ENCODE results near the gene SVBP.
"Not testable (repeated sequence)": the region's sequence is repeated elsewhere in the genome, so short reads cannot be mapped to it uniquely, and the experiment has no call there.

The SVBP gene

DNA sequence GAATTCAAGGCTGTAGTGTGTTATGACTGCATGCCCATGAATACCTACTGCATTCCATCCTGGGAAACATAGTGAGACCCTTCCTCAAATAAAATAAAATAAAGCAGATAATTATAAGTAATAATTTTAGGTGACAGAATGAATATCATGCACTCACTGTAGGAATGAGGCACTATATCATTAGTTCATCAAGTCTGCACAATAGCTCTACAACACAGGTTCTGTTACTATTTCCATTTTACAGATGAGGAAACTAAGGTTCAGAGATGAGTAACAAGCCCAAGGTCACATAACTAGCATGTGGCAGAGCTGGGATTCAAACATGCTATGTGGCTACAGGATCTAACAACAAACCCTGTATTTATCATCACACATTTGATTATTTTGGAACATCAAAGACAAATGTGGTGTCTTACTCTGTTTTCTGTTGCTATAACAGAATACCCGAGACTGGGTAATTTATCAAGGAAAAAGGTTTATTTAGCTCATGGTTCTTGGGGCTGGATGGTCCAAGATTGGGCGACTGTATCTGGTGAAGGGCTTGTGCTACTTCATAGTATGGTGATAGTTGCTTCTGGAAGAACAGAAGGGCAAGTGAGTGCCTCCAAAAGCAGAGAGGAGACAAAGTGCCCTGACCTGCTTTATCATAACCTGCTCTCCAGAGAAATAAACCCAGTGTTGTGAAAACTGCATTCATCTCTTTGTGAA, 24.4 kb upstream of the SVBP start:
- DNase-seq (ENCODE audit: low spot score) = no peak

DNA sequence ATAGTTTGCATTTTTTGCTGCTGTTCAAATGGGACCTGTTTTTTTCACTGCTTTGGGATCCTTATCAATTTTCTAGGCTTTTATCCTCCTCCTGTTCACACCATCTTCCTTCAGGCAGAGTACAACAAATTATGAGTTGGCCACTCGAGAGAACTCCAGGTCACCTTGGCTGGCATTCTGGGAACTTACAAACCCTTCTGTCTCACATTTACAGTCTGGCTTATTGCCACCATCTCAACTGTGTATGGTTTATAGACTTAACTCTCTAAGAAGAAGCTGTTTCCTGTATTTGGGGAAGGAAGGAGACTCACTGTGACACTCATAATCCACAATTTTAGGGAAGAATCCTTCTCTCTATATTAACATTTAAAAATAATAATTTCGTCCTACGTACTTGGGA, 23.8 kb upstream of the SVBP start:
- DNase-seq (ENCODE audit: low spot score) = no peak

DNA sequence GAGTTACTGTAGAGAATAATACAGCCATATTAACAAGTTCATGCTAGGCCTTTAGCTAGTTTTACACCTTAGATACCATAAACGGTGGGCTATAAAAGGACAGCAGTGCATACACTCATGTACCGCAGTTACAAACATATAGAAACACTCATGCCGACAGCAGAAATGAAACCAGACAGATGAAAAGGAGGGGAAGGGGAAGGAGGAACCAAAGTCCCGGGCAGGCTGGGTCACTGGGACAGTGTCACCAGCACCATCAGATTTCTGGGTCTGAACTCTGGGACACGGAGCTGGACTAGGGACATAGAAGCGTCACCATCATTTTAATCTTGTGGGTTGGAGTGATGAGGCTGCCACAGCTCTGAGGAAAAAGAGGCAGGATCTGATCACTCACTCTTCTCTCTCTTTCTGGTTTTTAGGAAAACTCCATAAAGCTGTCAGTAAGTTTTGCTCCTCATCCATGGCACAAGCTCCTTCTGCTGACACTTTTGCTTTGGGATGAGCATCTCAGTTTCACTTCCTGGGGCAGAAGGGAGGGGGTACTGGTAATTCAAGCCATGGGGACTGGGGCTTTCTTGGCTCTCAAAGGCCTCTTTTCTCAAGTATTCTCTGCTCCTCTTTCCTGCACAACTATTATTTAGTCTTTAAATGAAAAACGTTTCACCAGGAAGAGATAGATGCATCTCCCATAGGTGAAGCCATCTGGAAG, 21.4 kb upstream of the SVBP start:
- DNase-seq (ENCODE audit: low spot score) = no peak

DNA sequence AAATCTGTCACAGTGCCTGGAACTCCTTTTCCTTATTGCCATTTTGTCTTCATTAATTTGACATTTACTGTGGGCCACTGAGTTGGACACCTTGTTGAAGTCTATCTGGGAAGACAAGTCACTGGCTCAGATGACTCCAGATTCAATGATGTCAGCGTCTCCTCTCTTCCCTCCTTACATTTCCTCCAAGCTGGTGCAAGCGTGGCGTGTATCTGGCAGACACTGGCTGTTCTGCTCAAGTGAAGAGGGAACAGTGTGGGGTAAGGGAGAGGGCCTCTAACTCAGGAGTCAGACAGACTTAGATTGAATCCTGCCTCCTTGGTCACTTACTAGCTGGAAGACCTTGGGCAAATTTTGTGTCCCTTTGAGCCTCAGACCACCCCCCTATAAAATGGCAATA, 20.5 kb upstream of the SVBP start:
- DNase-seq (ENCODE audit: low spot score) = no peak

DNA sequence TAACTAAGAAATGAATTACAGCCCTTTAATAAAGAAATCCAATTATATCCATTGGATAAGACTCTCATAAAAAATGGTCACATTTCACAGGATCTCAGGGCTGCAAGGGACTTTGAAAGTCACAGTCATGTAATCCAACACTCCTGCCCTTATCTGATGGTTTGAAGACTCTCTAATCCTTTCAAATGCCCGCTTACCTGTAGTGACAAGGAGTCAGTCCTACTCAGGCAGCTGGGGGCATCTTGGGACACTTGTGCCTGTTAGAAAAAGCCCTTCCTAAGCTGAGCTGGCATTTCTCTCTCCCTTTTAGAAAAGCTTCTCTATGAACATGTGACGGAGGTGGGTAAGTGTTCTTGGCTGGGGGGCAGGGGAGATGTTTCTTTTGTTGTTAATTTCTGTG, 18.2 kb upstream of the SVBP start:
- no peak for DNase-seq (ENCODE audit: low spot score)

DNA sequence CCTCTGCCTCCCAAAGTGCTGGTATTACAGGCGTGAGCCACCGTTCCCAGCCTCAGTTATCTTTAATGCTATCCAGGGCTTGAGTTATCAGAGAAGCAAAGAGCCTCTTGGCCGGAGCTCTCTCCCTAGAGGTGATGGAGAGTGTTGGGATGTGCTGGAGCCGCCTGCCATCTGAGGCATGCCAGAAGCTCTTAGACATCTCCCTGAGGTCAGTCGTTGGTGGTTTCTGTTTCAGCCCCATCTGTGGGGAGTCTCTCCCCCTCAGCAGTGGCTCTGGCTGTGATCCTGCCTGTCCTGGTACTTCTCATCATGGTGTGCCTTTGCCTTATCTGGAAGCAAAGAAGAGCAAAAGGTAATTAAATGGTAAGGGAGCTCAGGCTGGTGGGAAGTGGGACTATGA, 17.6 kb upstream of the SVBP start:
- no peak for DNase-seq (ENCODE audit: low spot score)

DNA sequence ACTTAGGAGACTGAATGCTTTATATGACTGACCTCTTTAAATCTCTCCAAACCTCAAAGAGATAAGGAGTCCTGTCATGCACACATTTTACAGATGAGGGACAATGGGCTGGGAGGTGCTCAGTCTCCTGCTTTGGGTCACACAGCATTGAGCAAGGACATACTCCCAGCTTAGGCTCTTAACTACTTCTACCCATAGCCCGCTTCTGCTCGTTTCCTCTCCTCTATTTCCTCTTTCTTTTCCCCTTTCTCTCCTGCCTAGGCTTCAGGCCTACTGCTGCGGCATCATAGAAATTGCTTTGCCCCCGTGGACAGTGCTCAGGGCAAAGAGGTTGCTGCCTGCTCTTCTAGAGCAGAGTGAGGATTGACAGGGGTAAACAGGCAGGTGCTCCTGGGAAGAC, 16.8 kb upstream of the SVBP start:
- DNase-seq (ENCODE audit: low spot score) = no peak

DNA sequence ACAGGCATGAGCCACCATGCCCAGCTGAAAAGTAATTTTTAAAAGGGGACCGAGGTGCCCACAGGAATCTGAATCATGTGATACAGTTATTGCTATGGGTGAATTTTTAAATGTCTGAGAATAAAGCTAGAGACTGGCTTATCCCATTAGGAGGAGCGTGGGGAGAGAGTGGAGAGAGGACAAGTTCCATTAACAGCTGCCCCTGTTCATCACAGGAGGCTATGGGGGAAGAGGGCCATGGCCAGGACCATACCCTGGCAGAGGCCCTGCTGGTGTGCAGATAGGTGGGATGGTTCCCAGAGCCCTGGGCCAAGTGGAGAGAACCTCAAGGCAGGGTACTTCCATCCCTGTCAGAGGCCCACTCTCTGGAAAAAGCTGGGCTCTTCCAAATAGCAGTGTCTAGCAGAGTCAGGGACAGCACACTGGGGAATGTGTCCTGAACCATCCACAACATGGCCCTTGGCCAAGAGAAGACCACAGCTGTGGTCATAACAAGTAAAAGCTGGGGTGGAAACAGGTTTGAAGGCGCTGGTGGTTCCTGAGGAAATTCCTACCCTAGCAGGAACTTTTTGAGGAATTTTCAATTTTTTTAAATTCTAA, 15.5 kb upstream of the SVBP start:
- DNase-seq (ENCODE audit: low spot score) = no peak

DNA sequence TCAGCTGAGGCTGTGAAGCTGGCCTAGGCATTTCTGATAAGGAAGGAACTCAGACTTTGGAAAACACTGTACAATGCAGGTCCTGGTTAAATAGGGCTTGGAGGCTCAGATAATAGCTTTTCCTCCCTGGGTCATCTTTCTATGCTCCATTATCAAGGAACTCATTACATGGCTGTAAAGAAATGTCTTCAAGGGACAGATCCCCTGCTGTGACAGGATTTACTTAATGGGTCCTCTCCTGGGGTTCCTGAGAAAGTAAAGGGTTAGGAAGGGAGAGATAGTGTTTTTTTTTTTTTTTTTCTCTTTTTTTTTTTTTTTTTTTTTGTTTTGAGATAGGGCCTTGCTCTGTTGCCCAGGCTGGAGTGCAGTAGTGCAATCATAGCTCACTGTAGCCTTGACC, 14.1 kb upstream of the SVBP start:
- no peak for DNase-seq (ENCODE audit: low spot score)

DNA sequence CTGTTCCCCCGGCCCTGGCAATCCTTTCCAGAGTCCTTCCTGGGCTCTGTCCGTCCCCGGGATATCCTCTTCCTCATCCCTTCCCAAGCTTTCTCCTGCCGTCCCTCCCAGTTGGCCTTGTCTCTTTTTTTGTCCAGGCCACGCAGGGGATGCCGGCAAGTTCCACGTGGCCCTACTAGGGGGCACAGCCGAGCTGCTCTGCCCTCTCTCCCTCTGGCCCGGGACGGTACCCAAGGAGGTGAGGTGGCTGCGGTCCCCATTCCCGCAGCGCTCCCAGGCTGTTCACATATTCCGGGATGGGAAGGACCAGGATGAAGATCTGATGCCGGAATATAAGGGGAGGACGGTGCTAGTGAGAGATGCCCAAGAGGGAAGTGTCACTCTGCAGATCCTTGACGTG, 13.4 kb upstream of the SVBP start:
- no peak for DNase-seq (ENCODE audit: low spot score)

DNA sequence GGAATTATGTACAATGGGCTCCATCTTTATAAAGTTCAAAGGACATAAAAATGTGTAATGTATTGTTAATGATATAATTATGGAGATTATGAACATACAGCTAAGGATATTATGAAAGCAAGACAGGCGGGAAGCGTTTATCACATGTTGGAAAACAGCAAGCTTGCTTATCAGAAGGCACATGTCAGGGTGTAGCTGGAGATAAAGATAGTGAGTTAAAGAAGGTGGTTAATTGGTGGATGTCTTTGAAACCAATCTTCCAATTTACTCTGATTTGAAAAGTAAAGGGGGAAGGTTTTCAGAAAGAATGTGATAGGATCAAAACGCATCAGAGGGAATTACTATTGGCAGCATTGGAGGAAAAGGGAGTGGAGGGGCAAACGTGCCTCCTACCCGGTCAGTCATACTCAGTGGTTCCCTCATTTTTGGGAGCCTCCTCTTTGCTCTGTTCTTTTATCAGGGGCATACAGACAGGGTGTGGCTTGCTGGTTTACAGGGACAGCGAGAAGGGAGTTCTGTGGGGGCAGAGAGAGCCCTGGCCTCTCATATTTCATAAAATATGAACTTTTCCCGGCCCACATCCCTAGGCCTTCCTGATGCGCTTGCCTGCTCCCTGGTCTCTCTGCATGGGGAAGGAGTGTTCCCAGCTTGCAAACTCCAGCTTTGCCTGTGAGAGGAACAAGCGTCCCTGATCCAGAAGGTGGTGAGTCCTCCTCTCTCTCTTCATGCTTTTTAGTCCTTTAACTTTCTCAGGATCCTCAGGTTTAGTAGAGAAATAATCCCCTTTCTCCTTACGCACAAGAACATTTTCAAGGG, 8.0 kb upstream of the SVBP start:
- no peak for DNase-seq (ENCODE audit: low spot score)

DNA sequence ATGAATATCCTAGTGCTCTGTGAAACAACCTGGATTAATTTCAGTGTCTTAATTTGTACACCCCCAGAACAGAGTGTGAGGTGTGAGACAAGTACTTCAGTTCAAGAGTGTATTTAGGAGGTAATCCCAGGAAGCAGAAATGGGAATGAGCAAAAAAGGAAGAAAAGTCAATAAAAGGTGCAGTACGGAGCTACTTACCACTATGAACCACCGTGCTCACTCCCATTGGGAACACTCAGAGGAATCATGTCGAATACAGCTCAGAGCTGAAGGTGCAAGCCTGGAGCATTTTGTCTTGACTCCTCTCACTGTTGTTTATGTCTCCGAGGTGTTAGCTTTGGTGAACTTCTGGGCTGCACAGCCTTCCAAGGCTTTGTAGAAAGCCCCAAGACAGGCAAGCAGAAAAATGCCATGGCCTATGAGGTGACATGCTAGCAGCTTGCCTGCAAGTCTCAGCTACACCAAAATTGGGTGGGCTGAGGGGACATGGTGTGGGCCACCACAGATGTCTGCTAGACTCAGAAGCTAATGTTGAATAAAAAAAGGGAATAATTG, 7.4 kb upstream of the SVBP start:
- DNase-seq (ENCODE audit: low spot score) = no peak

DNA sequence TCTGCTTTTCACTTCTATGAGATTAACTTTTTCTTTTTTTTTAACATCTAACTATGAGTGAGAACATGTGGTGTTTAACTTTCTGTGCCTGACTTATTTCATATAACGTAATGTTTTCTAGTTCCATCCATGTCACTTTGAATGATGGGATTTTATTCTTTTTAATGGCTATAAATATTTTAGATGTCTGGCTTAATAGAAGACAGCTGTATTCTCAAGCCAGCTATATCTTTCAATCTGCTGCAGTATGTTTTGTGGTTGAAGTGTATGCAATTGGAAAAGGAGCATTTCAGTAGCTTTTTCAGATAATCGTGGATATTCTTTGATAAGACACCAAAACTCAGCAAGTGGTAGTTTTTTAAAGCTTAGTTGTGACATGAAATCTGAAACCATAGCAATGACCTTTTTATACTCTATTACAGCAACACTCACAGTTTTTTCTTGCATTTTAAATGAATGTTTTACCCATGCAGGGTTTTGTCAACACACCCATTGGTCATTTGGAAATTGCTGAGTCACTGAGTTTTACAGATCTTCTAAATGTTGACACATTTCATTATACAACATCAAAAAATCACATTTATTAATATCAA, 5.7 kb upstream of the SVBP start:
- DNase-seq (ENCODE audit: low spot score) = peak; percentile 10

DNA sequence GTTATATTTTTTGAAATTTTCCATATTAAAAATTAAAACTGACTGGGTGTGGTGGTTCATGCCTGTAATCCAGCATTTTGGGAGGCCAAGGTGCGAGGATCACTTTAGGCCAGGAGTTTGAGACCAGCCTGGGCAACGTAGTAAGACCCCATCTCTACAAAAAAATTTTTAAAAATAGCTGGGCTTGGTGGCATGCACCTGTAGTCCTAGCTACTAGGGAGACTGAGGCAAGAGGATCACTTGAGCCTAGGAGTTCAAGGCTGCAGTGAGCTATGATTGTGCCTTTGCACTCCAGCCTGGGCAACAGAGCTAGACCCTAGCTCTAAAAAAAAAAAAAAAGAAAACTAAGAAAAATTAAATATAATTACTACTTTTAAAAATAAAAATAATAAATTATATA, 4.5 kb upstream of the SVBP start:
- no peak for DNase-seq (ENCODE audit: low spot score)

DNA sequence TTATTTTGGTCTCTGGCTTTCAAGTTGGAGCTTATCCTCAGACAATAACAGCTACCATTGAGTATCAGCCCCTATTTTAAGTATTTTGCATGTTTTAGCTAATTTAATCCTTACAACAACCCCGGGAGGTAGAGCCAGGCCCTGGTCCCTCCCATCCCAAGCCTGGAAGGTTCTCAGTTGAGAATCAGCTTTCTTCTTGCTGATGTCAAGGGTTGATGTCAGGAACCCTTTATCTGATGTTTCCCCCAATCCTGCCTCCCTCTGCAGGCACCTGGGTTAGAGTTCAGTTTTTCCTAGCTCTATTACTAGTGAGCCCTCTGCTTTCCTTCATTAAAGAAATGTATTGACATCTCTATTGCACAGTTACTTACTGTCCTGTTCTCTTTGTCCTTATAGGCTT, 3.6 kb upstream of the SVBP start:
- no peak for DNase-seq (ENCODE audit: low spot score)

DNA sequence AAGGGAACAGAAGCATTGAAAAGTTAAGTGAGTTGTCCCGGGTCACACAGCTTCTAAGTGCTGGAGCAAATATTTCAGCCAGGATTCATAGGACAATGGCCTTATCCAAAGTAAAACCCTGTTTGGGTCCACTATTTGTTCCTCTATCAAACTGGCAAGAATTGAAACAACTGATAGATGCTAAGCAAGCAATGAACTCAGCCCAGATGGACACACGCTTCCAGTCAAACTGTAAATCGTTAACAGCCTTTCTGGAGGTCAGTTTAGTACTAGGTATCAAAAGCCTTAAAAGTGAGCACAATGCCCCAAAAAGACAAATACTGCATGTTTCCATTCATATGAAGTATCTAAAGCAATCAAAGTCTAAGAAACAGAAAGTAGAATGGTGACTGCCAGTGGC, 779 bp upstream of the SVBP start:
- DNase-seq (ENCODE audit: low spot score) = no peak

DNA sequence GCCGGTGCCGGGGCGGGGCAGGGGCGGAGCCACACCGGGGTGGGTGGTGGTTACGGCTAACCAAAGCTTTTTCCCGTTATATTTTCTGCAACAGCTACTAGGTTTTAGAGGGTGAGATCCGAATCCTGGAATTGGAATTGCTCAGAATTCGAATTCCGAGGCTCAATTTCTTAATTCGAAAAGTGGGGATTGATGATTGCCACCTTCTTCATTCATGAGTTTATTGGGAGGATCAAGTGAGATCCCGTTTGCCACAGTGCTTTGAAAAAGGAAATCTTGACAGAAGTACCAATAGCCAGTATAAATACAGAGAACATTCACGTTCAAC, 207 bp upstream of the SVBP start:
- DNase-seq (ENCODE audit: low spot score) = no peak

DNA sequence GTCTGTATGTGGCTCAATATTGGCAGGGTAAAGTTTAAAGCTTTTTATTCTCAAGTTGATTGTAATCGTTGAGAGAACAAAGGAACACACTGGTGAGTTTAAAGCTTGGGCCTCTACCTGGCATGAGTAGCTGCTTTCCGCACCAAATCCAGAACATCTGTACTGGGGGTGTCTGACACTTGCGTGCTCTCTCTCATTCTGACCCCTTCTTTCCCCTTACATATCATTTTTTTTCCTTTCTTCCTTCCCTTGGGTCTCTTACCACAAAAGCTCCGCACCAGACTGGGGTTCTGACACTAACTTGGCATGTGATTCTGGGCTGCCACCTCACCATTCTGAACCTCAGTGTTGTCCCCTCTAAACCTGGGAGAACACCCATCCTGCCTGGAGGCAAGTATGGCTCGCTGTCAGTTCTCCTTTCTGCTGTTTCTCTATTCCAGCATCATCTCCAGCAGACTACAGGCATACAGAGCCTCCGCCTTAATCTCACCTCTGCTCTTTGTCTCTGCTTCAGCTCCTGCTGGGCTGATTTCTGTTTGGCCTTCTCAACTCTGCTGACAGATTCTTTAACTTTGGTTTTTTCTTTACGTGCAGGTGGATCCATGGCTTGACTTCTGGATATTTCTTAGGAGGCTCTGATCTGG, 1.1 kb downstream of the SVBP start:
- DNase-seq (ENCODE audit: low spot score) = peak; percentile 9

DNA sequence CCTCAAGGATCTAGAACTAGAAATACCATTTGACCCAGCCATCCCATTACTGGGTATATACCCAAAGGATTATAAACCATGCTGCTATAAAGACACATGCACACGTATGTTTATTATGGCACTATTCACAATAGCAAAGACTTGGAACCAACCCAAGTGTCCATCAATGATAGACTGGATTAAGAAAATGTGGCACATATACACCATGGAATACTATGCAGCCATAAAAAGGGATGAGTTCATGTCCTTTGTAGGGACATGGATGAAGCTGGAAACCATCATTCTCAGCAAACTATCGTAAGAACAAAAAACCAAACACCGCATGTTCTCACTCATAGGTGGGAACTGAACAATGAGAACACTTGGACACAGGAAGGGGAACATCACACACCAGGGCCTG, 2.4 kb downstream of the SVBP start:
- DNase-seq (ENCODE audit: low spot score) = not testable (repeated sequence)

DNA sequence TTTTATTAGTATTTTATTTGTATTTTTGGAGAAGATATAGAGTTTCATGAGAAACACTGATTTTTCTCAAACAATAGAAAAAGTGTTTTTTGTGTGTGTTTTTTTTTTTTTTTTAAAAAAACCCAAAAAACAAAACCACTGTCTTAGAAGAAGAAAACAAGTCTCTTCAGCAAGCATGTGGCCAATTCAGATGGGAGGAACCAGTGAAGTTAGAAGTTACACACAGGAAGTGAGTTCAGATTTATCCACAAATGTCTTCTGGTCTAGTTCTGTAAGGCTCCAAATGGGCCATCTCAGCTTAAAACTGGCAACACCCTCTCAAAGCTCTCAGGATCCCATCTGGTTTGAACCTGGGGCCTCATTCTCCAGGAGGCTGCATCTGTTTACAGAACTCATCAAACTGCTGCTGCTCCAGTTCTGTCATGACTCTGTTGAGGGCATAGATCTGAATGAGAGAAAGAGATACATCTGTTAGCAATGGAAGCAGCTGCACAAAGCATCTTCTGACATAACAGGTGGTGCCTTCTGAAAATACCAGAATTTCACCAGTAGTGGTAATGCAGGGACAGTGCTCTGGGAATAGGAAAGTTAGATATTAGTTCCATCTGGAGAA, 10.0 kb downstream of the SVBP start:
- DNase-seq (ENCODE audit: low spot score) = no peak

DNA sequence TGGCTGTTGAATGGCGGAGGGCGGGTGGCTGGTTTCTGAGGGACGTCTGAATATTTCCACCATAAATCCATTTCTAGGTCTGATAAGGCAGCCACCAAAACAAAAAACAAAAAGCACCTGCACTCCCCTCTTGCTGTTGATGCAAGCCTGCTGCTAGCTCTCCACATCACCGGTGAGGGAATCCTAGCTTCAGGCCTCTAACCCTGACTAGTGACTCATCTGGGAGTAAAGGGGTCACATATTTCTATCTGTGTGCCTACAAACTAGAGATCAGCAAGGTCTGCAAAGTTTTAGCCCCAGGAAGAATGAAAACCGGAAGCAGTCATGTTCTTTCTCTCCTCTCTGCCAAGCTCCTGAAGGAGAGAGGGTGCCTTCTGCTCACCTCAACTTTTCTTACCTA, 10.6 kb downstream of the SVBP start:
- DNase-seq (ENCODE audit: low spot score) = no peak

All from hepatic stellate cell (primary cell).